GM12865 (cell line): ENCODE results near the gene KIF1C.
A peak's percentile ranks its signal among the peaks of the same experiment; 100 is the strongest.

Experiments
- DNase-seq: peaks from one replicate; pipeline ENCODE4 v3.0.0; 2010; ENCODE audit warnings: low read depth
- H3K4me3 ChIP-seq: 2 replicates; pipeline ENCODE4 v1.5.1; 2011; ENCODE audit warnings: mild to moderate bottlenecking, low read depth, low read length, control low read depth
- TF ChIP-seq, protein P1 (sequence below): IDR thresholded peaks from 2 replicates; pipeline ENCODE4 v1.5.1; 2011; ENCODE audit warnings: low read length, control low read depth, low read depth, inconsistent platforms; ENCODE audit not compliant: insufficient read depth; ENCODE audit errors: missing control alignments

KIF1C gene

DNA sequence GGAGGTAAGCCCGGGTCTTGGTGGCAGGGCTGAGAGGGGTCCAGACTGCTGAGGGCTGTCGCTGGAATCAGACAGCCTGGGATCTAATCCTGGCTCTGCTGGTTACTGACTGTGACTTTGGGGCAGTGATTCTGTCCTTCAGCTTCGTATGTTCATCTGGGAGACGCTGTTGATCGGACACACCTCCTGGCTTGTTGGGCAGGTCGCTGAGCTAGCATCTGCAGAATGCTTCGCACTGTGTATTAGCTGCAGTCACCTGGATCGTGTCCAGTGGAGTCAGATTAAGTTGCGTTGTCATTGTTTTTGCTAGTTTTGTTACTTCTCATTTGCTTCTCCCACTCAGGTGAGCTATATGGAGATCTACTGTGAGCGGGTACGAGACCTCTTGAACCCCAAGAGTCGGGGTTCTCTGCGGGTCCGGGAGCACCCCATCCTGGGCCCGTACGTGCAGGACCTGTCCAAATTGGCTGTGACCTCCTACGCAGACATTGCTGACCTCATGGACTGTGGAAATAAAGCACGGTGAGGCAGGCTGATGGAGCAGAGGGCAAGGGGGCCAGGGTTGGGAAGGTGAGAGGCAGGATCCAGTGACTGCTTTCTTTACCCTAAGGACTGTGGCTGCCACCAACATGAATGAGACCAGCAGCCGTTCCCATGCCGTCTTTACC lies 4.5 kb downstream of the KIF1C start:
- no peak for DNase-seq
- H3K4me3 ChIP-seq, result no peak overlapping the region
- TF ChIP-seq, protein P1, sequence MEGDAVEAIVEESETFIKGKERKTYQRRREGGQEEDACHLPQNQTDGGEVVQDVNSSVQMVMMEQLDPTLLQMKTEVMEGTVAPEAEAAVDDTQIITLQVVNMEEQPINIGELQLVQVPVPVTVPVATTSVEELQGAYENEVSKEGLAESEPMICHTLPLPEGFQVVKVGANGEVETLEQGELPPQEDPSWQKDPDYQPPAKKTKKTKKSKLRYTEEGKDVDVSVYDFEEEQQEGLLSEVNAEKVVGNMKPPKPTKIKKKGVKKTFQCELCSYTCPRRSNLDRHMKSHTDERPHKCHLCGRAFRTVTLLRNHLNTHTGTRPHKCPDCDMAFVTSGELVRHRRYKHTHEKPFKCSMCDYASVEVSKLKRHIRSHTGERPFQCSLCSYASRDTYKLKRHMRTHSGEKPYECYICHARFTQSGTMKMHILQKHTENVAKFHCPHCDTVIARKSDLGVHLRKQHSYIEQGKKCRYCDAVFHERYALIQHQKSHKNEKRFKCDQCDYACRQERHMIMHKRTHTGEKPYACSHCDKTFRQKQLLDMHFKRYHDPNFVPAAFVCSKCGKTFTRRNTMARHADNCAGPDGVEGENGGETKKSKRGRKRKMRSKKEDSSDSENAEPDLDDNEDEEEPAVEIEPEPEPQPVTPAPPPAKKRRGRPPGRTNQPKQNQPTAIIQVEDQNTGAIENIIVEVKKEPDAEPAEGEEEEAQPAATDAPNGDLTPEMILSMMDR, result no peak

DNA sequence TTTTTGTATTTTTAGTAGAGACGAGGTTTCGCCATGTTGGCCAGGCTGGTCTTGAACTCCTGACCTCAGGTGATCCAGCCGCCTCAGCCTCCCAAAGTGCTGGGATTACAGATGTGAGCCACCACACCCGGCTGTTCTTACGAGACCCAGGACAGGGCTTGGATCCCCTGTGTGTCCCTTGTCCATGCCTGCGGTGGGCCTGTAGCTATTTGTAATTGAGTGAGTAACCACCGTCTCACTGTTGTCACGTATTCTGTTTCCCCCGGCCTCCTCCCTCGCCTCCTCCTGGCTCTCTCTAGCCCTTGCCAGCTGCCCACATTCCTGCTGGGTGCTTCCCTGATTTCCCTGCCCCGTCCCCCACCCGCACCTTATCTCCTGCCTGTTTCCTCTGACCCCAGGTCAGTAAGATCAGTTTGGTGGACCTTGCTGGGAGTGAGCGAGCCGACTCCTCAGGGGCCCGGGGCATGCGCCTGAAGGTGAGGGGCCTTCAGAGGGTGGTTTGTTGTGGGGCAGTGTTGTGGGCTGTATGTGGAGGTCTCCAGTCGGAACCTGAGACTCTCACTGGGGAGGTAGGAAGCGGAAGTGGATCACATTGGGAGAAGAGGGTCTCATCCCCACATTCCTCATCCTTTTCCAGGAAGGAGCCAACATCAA lies 5.6 kb downstream of the KIF1C start:
- H3K4me3 ChIP-seq, result no peak overlapping the region
- TF ChIP-seq, protein P1, result no peak
- DNase-seq, result no peak

DNA sequence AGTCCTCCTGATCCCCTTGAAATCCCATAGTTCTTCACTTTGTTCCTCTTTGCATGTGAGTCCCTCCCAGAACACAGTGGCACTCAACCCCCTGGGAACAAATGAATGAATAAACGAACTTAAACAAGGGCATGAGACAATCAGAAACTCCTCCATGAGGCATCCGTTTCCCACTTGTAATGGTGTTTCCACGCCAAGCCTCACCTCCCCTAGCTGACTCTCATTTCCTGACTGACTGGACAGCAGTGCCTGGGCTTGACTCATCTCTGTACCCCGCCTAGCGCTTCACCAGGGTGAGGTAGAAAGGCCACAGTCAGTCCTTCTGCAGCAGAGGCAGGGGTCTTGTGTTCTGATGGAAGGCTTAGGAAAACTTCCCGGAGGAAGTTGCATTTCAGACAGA lies 14.2 kb downstream of the KIF1C start:
- peak; percentile 90 for DNase-seq
- TF ChIP-seq, protein P1, result no peak
- H3K4me3 ChIP-seq, result no peak overlapping the region

DNA sequence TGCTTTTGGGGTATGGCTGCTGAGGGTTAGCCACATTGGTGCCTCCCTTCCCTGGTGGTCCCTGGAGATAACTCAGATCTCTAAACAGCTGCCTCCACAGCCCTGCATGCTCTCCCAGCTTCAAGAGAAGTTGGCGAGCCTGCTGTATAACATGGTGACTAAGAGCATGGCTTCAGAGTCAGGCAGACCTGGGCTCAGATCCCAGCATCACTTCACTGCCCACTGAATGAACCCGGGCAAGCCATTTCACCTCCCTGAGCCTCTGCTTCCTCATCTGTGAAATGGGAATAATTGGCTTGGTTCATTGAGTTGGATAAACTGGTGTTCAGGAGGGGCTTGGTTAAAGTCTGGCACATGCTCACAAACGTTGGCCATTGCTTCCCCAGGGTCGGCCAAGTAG lies 16.6 kb downstream of the KIF1C start:
- H3K4me3 ChIP-seq, result no peak overlapping the region
- TF ChIP-seq, protein P1, result no peak

DNA sequence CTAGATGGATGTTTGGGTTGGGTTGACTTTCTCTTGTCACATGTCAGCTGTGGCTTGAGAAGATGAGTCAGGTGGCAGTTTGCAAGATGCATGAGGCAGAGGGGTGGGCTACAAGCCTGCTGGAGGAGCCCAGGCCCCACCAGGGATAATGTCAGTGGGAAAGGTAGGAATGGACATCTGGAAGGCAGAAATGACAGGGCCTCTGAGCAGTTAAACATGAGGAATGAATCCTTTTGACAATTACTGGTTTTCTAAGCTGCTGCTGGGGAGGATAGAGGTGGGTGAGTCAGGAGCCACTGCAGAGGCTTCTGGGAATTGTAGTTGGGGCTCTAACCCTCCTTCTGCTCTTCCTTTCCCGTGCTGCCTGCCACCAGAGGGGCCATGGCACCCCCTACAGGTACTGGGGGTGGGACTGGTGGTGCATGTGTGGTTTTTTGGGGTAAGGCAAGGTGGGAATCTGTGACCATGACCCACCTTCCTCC lies 21.8 kb downstream of the KIF1C start:
- DNase-seq, result peak; percentile 44

More for the DNA sequence above, 16.6 kb downstream of the KIF1C start:
- no peak for DNase-seq

DNA sequence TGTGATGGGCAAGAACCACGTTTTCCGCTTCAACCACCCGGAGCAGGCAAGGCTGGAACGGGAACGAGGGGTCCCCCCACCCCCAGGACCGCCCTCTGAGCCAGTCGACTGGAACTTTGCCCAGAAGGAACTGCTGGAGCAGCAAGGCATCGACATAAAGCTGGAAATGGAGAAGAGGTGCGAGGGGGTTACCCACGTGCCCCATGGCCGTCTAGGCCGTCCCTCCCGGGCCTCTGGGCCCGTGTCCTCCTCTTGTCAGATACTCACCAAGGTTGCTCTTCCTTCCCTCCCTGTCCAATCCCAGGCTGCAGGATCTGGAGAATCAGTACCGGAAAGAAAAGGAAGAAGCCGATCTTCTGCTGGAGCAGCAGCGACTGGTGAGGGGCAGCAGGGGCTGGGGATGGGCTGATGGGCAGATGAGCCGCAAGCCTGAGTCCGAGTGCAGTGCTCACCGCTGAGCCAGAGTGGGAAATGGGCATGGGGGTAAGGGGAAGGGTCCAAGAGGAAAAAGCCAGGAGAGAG lies 22.8 kb downstream of the KIF1C start:
- TF ChIP-seq, protein P1, result no peak
- no peak overlapping the region for H3K4me3 ChIP-seq
- DNase-seq, result no peak

More for the DNA sequence above, 21.8 kb downstream of the KIF1C start:
- TF ChIP-seq, protein P1, result peak; percentile 37
- no peak overlapping the region for H3K4me3 ChIP-seq
